ENCODE data around the gene KCNN1. TPM values are rescaled to one million over a fixed set of nuclear protein-coding genes. Genes with fewer than 3 reads are reported as not detected.

The KCNN1 gene
- total RNA-seq, 1 experiment from 2014 or later, result 9.2 TPM

DNA sequence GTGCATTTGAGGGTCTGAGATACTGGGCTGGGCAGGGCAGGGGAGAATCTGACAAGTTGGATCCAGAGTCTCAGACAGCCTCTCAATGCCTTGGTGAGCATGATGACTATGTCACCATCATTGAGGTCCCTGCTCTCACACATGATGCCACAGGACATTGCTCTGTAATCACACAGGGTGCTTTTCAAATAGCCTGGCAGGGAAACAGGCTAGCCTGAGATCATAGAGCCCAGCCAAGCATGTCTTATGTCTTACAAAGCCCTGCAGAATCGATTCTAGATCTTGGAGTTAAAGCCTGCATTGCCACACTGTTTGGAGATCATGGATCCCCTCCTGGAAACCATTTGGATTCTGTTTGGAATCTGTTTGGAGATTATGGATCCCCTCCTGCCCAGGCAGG, 5.3 kb downstream of the KCNN1 start:
- no peak overlapping the region for H2BK12ac ChIP-seq (ENCODE audit: insufficient read length, low read depth, low read length)
- H4K5ac ChIP-seq (ENCODE audit: insufficient read length, low read depth, low read length), result no peak overlapping the region
- H3K9me3 ChIP-seq (ENCODE audit: control insufficient read depth, low read depth, low read length), result no peaks in the 10 kb centered on the region
- no peak for DNase-seq
- H3K18ac ChIP-seq (ENCODE audit: insufficient read length, low read depth, low read length), result no peak overlapping the region
- no peak overlapping the region for H2BK5ac ChIP-seq (ENCODE audit: insufficient read length, low read length)
- H3K4me1 ChIP-seq (ENCODE audit: insufficient read depth, low read length), result no peaks in the 10 kb centered on the region
- H3K27ac ChIP-seq (ENCODE audit: insufficient read length, low read depth, low read length), result no peak overlapping the region
- Mint-ChIP-seq H3K4me3 (no peak overlapping the region), H3K9me3 (no peaks in the 10 kb centered on the region), H3K36me3 (ENCODE audit: insufficient read depth in 1 of 3, low read depth in 3 of 3) (peaks cover 0 to 9% (median 6%) of the 10 kb centered on the region in 3 experiments; a peak in 6 of 7 replicates), H3K27ac (peak overlapping the region in 1 of 3 experiments; percentile 52; a peak in 1 of 7 replicates), H3K27me3 (ENCODE audit: low read depth) (peaks cover 10% of the 10 kb centered on the region), H3K4me1 (peaks cover 7 to 8% of the 10 kb centered on the region in 2 experiments; a peak in 3 of 4 replicates)
- no peak overlapping the region for H2BK20ac ChIP-seq (ENCODE audit: low read depth, low read length, poor library complexity, severe bottlenecking)
- no peak overlapping the region for H2BK15ac ChIP-seq (ENCODE audit: low read depth, low read length)
- H4K8ac ChIP-seq (replicated peaks; ENCODE audit: insufficient read length, low read depth, low read length), result no peak overlapping the region
- no peak overlapping the region for H3K23ac ChIP-seq (ENCODE audit: insufficient read length, low read depth, low read length)
- no peaks in the 10 kb centered on the region for H3K79me1 ChIP-seq (ENCODE audit: insufficient read depth, low read depth, low read length, poor library complexity, severe bottlenecking)
- no peak overlapping the region for H2BK120ac ChIP-seq (ENCODE audit: low read depth, low read length, poor library complexity, severe bottlenecking)
- H3K9ac ChIP-seq (ENCODE audit: extremely low read depth, insufficient read length, low read length), result no peak overlapping the region
- TF ChIP-seq CTCF (conservative IDR thresholded peaks at IDR 0.05), result no peak
- H2AK5ac ChIP-seq (ENCODE audit: insufficient read length, low read length), result no peak overlapping the region
- H4K20me1 ChIP-seq (ENCODE audit: control insufficient read depth, insufficient read depth, insufficient read length), result no peaks in the 10 kb centered on the region
- no peaks in the 10 kb centered on the region for H3K79me2 ChIP-seq (ENCODE audit: insufficient read depth, low read length)
- H3K27me3 ChIP-seq (ENCODE audit: insufficient read depth, low read length), result no peaks in the 10 kb centered on the region; the same call in 1 of the 2 replicates
- H3K4ac ChIP-seq (ENCODE audit: low read depth, low read length), result no peak overlapping the region
- no peak overlapping the region for H3K56ac ChIP-seq (ENCODE audit: insufficient read length, low read depth, low read length)
- H3K4me2 ChIP-seq (ENCODE audit: insufficient read depth, insufficient read length, low read length), result no peak overlapping the region
- H3K14ac ChIP-seq (ENCODE audit: insufficient read depth, low read length), result no peak overlapping the region
- peaks cover 5% of the 10 kb centered on the region for H3K23me2 ChIP-seq (ENCODE audit: insufficient read length, low read depth, low read length, poor library complexity, severe bottlenecking)
- H3T11ph ChIP-seq (ENCODE audit: low read length), result no peak overlapping the region
- no peak overlapping the region for H2AFZ ChIP-seq (ENCODE audit: low read length)
- H4K91ac ChIP-seq (ENCODE audit: insufficient read length, low read depth, low read length), result no peak overlapping the region
- WGBS (ENCODE audit: extremely low coverage, insufficient read length, low lambda C conversion rate), result no CpG with 5 or more reads among the region's 1 CpG

Data from H9 (cell line).